HFF-Myc (cell line): ENCODE measurements around the gene ACVRL1.

ENCODE experiments used
- DNase-seq: peaks from one replicate; pipeline ENCODE4 v3.0.0-alpha.2; 2011; ENCODE audit warnings: low read depth; ENCODE audit errors: extremely low read depth
- H3K4me3 ChIP-seq: replicated peaks from 2 replicates; pipeline ENCODE4 v1.5.1; 2011; ENCODE audit warnings: low read depth, mild to moderate bottlenecking, control low read depth, low read length
- TF ChIP-seq, protein P1 (sequence below): IDR thresholded peaks from 2 replicates; pipeline ENCODE4 v1.5.1; 2012; ENCODE audit warnings: mild to moderate bottlenecking, low read depth, low read length, control low read depth; ENCODE audit errors: missing control alignments

The ACVRL1 gene

DNA sequence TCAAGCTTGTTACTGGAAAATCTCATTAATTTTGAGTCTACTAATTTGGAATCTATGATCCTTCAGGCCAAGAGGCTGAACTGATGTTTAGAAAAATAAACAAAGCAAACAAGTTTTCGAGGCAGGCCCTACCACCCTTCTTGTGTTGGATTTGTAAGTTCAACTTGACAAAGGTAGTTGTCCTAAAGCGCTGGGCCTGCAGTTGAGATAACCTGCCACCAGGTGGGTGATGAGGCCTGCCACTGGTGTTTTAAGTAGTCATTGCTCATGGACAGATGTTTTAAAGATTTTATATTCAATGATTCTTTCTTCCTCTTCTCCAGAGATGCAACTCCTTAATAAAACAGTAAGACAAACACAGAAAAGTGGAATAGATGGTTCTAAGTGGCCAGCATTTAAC is 19.4 kb downstream of the ACVRL1 start:
- DNase-seq = no peak
- TF ChIP-seq, protein P1, sequence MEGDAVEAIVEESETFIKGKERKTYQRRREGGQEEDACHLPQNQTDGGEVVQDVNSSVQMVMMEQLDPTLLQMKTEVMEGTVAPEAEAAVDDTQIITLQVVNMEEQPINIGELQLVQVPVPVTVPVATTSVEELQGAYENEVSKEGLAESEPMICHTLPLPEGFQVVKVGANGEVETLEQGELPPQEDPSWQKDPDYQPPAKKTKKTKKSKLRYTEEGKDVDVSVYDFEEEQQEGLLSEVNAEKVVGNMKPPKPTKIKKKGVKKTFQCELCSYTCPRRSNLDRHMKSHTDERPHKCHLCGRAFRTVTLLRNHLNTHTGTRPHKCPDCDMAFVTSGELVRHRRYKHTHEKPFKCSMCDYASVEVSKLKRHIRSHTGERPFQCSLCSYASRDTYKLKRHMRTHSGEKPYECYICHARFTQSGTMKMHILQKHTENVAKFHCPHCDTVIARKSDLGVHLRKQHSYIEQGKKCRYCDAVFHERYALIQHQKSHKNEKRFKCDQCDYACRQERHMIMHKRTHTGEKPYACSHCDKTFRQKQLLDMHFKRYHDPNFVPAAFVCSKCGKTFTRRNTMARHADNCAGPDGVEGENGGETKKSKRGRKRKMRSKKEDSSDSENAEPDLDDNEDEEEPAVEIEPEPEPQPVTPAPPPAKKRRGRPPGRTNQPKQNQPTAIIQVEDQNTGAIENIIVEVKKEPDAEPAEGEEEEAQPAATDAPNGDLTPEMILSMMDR = peak; percentile 44
- no peak overlapping the region for H3K4me3 ChIP-seq

DNA sequence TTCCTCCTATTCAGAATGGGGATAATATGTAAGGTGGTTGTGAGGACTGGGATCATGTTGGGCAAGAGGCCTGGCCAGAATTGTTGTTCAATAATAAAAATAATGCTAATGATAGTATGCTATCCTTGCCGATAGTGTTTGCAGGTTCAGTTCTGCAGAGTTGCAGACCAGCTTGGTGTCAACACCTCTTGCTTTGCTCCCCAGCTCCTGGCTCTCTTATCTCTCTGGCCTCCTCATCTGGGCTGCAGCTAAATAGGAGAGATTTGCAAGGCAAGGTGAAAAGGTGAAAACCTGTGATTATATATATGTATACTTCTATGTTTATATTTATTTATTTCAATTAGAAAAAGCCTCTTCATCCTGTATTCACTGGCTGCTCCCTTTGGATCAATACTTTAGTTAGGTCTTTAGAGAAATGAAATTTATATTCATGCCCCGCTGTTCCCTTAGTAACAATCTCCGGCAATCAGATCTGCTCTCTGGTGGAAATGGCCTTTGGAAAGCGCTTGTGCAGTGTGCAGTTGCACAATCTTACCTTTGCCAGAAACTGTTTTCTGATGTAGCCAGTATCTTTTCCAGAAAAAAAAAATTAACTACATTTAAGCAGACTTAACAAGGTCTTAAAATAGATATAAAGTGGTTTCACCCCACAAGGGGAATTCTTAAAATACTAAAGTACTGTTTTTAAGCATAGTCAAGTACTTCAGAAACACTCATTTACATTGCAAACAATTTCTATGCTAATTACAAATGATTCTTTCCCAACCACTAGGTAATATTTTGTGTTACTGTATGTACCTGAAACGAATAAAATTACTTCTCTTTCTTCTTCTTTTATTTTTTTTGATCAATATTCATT is 25.1 kb downstream of the ACVRL1 start:
- TF ChIP-seq, protein P1 = no peak
- no peak for DNase-seq
- H3K4me3 ChIP-seq = no peak overlapping the region

DNA sequence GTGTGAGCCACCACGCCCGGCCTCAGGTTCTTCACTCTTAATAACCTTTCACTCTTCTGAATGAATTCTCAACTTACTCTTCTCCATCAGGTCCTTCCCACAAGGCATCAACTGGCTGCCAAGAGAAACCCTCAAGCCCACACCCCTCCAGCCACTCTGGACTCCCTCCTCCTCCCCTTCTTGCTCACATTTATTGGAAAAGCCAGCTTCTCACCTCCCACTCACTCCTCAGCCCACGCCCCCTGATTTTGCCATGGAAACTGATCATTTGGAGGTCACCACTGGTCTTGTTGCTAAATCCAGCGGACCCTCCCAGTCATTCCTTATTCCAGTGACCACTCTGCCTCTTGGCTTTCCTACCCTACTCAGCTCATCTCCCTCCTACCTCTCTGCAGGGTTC is 26.8 kb downstream of the ACVRL1 start:
- TF ChIP-seq, protein P1 = no peak
- DNase-seq = no peak
- no peak overlapping the region for H3K4me3 ChIP-seq

DNA sequence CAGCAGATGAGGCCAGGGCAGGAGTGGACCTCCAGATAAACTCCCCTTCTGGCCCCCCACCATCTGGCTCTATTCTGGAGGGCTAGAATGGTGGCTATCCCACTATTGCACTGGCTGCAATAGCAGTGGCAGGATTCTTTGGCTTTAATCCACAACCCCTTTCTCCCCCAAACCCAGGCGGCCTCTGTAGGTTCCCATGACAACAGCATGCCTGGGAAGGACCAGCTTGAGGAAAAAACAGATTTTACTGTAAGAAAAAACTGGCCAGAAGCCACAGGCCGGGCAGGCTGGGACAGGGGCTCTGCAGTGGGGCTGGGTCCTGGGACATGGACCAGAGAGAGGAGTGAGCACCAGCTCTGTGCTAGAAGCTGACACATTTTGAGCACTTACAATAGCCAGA is 30.6 kb downstream of the ACVRL1 start:
- TF ChIP-seq, protein P1 = no peak
- H3K4me3 ChIP-seq = no peak overlapping the region
- no peak for DNase-seq

DNA sequence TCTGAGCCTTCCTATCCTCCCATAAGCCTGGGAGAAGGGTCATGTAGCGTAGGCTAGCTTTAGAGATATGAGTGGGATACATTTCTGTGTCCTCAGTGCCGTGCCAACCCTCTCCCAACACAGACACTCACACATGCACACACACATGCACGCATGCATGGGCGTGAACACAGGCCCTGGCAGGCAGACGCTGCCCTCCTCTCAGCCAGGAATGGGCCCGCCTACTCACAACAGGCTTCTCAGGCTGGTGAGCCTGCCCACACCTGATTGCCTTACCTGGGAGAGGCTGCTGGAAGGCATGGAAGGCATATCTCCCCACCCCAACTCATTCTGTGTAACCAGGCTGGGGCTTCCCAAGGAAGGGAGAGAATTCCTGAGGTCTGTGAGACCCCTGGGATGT is 31.4 kb downstream of the ACVRL1 start:
- DNase-seq = no peak
- TF ChIP-seq, protein P1 = no peak
- no peak overlapping the region for H3K4me3 ChIP-seq

DNA sequence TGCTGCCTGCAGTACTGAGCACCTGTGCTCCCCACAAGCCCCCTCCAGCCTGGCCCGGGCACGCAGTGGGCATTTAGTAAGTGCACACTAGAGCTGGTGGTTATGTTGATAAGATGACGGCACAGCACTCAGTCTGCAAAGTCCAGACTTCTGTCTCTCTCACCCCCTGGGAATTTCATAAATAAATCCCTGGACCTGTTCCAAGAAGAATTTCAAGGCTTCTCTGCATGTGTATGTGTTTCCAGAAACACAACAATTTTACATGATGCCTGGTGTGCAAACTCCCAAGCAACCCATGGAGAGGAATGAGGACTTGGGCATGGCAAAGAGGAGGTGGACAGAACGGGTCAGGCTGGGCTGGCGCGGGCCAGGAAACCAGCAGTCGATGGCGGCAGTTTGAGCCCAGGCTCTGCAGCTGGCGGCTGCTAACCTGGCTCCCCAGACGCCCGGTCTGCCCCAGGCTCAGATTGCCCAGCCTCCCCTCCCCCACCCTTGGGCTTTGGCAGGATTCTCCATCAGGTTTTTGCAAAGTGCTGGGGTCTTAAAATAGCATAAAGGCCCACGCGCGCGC is 33.8 kb downstream of the ACVRL1 start:
- no peak overlapping the region for H3K4me3 ChIP-seq
- TF ChIP-seq, protein P1 = no peak
- DNase-seq = no peak

DNA sequence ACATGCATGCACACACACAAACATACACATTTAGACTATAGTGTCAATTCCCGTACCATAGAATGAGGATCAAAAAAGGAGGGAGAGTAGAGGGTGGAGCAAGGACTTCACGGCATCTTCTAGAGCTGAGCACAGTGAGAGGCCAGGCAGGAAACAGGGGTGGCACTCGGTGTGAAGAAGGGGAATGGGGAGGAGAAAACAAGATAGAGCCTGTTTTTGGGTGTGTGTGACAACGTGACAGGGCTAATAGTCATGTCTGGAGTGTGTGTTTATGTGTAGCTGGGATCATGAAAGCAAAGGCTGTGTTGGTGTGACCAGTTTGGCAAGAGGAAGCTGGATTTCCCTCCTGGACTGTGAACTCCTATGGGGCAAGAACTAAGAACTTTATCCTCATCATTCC is 34.3 kb downstream of the ACVRL1 start:
- H3K4me3 ChIP-seq = no peak overlapping the region
- TF ChIP-seq, protein P1 = no peak
- no peak for DNase-seq
